ENCODE results near the gene TXNRD2. TPM values are rescaled to one million over a fixed set of nuclear protein-coding genes. Genes with fewer than 3 reads are reported as not detected.

TXNRD2 gene
- total RNA-seq, 1 experiment from 2014 or later, result 23.0 TPM

DNA sequence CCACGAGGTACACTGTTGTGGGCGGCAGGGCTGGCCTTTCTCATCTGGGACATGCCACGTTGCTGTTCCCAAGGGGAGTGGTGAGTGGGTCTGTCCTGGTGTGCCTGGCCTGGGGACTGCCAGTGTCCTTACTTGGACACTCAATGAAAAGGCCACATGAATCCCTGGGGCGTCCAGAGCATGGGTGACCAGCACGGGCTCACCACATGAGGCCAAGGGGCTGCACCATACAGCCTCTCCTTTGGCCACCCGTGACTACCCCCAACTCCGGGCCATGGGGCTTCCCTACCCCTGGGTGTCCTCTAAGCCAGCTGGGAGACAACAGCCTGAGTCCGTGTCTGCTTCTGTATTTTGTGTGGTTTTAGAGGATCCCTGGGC lies 20.2 kb upstream of the TXNRD2 start:
- no peak overlapping the region for H2AFZ ChIP-seq (ENCODE audit: low read length)
- H3K9ac ChIP-seq (ENCODE audit: low read length), result no peak overlapping the region
- no peak overlapping the region for H3K4me3 ChIP-seq (ENCODE audit: low read length)
- TF ChIP-seq CTCF (conservative IDR thresholded peaks at IDR 0.05; ENCODE audit: low read depth, low read length) (no peak), EZH2 (IDR thresholded peaks at IDR 0.05; ENCODE audit: low read length, unreplicated experiment) (no peak), EZH2phosphoT487 (IDR thresholded peaks at IDR 0.05; ENCODE audit: borderline replicate concordance, low read length) (no peak)
- H3K36me3 ChIP-seq (ENCODE audit: low read depth, low read length), result no peaks in the 10 kb centered on the region; the same call in 1 of the 2 replicates
- no peaks in the 10 kb centered on the region for H3K9me3 ChIP-seq (ENCODE audit: low read length)
- no peaks in the 10 kb centered on the region for H4K20me1 ChIP-seq (ENCODE audit: low read length)
- no peaks in the 10 kb centered on the region for H3K27me3 ChIP-seq (ENCODE audit: low read length)
- ATAC-seq (no peak), DNase-seq (no peak)
- no peak overlapping the region for H3K4me2 ChIP-seq (ENCODE audit: low read length)
- no peak overlapping the region for H3K27ac ChIP-seq (ENCODE audit: low read length)
- no peaks in the 10 kb centered on the region for H3F3A ChIP-seq (ENCODE audit: low read length, unreplicated experiment)
- H3K4me1 ChIP-seq (ENCODE audit: insufficient read depth, low read length), result peaks cover 21% of the 10 kb centered on the region
- BruUV-seq (replicated peaks), result no TSS peak
- intact Hi-C loops (cut with micrococcal nuclease), result loop anchor here (2.0 kb wide), 1 partner anchor 53 kb away; no protein-coding TSS in a partner anchor
- H3K9me2 ChIP-seq (replicated peaks; ENCODE audit: low read length), result no peaks in the 10 kb centered on the region
- ChIA-PET POLR2A (ENCODE audit: unreplicated experiment) (no interaction called here), CTCF (no interaction called here)
- H3K79me2 ChIP-seq (ENCODE audit: low read length), result peaks cover 10% of the 10 kb centered on the region

GRCh38 chr22:19961201-19961580 lies 19.6 kb upstream of the TXNRD2 start:
- Histone ChIP-seq H3K4me2 (ENCODE audit: low read length) (no peak overlapping the region), H4K20me1 (ENCODE audit: low read length) (no peaks in the 10 kb centered on the region)
- no TSS peak for BruUV-seq (replicated peaks)

More at GRCh38 chr22:19961201-19961580, 19.6 kb upstream of the TXNRD2 start:
- DNase-seq, result no peak
- no peaks in the 10 kb centered on the region for H3K27me3 ChIP-seq (ENCODE audit: low read length)
- no peak overlapping the region for H2AFZ ChIP-seq (ENCODE audit: low read length)
- intact Hi-C loops (cut with micrococcal nuclease), result no loop called here
- peaks cover 21% of the 10 kb centered on the region for H3K4me1 ChIP-seq (ENCODE audit: insufficient read depth, low read length)
- H3K4me3 ChIP-seq (ENCODE audit: low read length), result no peak overlapping the region
- peaks cover 10% of the 10 kb centered on the region for H3K79me2 ChIP-seq (ENCODE audit: low read length)
- H3K9ac ChIP-seq (ENCODE audit: low read length), result no peak overlapping the region
- ChIA-PET POLR2A (ENCODE audit: unreplicated experiment) (no interaction called here), CTCF (no interaction called here)
- TF ChIP-seq CTCF (conservative IDR thresholded peaks at IDR 0.05; ENCODE audit: low read depth, low read length) (no peak), EZH2 (IDR thresholded peaks at IDR 0.05; ENCODE audit: low read length, unreplicated experiment) (no peak), EZH2phosphoT487 (IDR thresholded peaks at IDR 0.05; ENCODE audit: borderline replicate concordance, low read length) (no peak)
- H3K27ac ChIP-seq (ENCODE audit: low read length), result no peak overlapping the region
- H3F3A ChIP-seq (ENCODE audit: low read length, unreplicated experiment), result no peaks in the 10 kb centered on the region
- H3K36me3 ChIP-seq (ENCODE audit: low read depth, low read length), result no peaks in the 10 kb centered on the region; the same call in 1 of the 2 replicates
- no peak for ATAC-seq
- H3K9me2 ChIP-seq (replicated peaks; ENCODE audit: low read length), result no peaks in the 10 kb centered on the region
- no peaks in the 10 kb centered on the region for H3K9me3 ChIP-seq (ENCODE audit: low read length)

Measured in PC-3 (cell line).